Peyer's patch (tissue), 4 donors: ENCODE measurements around the gene CD96.

Source experiments
- POLR2A ChIP-seq, 2 donors: fragments of 450-650 bp; IDR thresholded peaks; one replicate each; pipeline ENCODE4 v1.5.1; 2017; ENCODE audit warnings: antibody characterized with exemption in 2 of 2, mild to moderate bottlenecking in 2 of 2, moderate library complexity in 2 of 2
- TF ChIP-seq, protein P1 (sequence below), 6 experiments: fragments of 450-650 bp in 4 of 6; fragments of 200-600 bp in 2 of 6; sonication (generic) in 1 of 6; IDR thresholded peaks; one replicate each; pipeline ENCODE4 v1.5.1; 2017 to 2019; ENCODE audit warnings: antibody characterized with exemption in 6 of 6, mild to moderate bottlenecking in 3 of 6, moderate library complexity in 1 of 6

DNA sequence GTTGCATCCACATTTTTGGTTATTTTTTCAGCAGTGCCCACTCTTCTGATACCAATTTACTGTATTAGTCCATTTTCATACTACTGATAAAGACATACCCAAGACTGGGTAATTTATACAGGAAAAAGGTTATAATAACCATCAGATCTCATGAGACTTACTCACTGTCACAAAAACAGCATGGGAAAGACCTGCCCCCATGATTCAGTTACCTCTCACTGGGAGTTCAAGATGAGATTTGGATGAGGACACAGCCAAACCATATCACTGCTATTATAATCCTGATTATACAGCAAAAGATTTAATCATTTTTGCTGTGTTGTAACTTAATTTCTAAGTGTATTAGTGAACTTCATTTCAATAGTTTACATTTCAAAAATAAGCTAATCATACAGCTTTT, 46.5 kb downstream of the CD96 start:
- TF ChIP-seq, protein P1, sequence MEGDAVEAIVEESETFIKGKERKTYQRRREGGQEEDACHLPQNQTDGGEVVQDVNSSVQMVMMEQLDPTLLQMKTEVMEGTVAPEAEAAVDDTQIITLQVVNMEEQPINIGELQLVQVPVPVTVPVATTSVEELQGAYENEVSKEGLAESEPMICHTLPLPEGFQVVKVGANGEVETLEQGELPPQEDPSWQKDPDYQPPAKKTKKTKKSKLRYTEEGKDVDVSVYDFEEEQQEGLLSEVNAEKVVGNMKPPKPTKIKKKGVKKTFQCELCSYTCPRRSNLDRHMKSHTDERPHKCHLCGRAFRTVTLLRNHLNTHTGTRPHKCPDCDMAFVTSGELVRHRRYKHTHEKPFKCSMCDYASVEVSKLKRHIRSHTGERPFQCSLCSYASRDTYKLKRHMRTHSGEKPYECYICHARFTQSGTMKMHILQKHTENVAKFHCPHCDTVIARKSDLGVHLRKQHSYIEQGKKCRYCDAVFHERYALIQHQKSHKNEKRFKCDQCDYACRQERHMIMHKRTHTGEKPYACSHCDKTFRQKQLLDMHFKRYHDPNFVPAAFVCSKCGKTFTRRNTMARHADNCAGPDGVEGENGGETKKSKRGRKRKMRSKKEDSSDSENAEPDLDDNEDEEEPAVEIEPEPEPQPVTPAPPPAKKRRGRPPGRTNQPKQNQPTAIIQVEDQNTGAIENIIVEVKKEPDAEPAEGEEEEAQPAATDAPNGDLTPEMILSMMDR (IDR thresholded peaks at IDR 0.05), result no peak
- no peak for TF ChIP-seq POLR2A (IDR thresholded peaks at IDR 0.05)
